Activated T-helper 17 cell treated with anti-CD3 and anti-CD28 coated beads, Interleukin-2, amount 50 U/mL, for 72 hours (primary cell): Measurements from ENCODE around the gene ITGA8. TPM values are rescaled to one million over a fixed set of nuclear protein-coding genes. Genes with fewer than 3 reads are reported as not detected.

ENCODE experiments used
- ATAC-seq: fragments of 150-1000 bp; cut with Tn5 transposase; replicated peaks from 2 replicates; pipeline ENCODE4 v1.10.0; 2021; ENCODE audit warnings: mild to moderate bottlenecking, moderate library complexity
- H3K27ac Mint-ChIP-seq: one replicate; pipeline ENCODE4 v1.8.0; 2022; ENCODE audit warnings: mixed read lengths
- H3K27me3 Mint-ChIP-seq: one replicate; pipeline ENCODE4 v1.8.0; 2022; ENCODE audit warnings: mixed read lengths
- H3K36me3 Mint-ChIP-seq: one replicate; pipeline ENCODE4 v1.8.0; 2022; ENCODE audit warnings: low read depth, mild to moderate bottlenecking, mixed read lengths
- H3K4me1 Mint-ChIP-seq: one replicate; pipeline ENCODE4 v1.8.0; 2022; ENCODE audit warnings: mixed read lengths
- H3K4me3 Mint-ChIP-seq: one replicate; pipeline ENCODE4 v1.8.0; 2022; ENCODE audit warnings: mild to moderate bottlenecking, mixed read lengths
- H3K9me3 Mint-ChIP-seq: one replicate; pipeline ENCODE4 v1.8.0; 2022; ENCODE audit warnings: mixed read lengths
- total RNA-seq, 2 donors: library from RNA; stranded (reverse); gene quantifications; one replicate each; pipeline ENCODE4 v1.2.3, GENCODE V29; 2022

Gene ITGA8
- total RNA-seq, 2 donors from 2014 or later = not detected

GRCh38 chr10:15521328-15521903, 198.3 kb downstream of the ITGA8 start:
- Mint-ChIP-seq H3K27me3 (peaks cover 17% of the 10 kb centered on the region), H3K4me1 (no peaks in the 10 kb centered on the region), H3K4me3 (no peak overlapping the region), H3K36me3 (no peaks in the 10 kb centered on the region), H3K9me3 (no peaks in the 10 kb centered on the region), H3K27ac (no peak overlapping the region)
- ATAC-seq = no peak

GRCh38 chr10:15518250-15518649, 201.5 kb downstream of the ITGA8 start:
- no peaks in the 10 kb centered on the region for H3K4me1 Mint-ChIP-seq
- no peak for ATAC-seq
- H3K27me3 Mint-ChIP-seq = peaks cover 10% of the 10 kb centered on the region
- no peaks in the 10 kb centered on the region for H3K9me3 Mint-ChIP-seq
- H3K4me3 Mint-ChIP-seq = no peak overlapping the region
- no peak overlapping the region for H3K27ac Mint-ChIP-seq
- no peaks in the 10 kb centered on the region for H3K36me3 Mint-ChIP-seq

- no peaks in the 10 kb centered on the region for H3K4me1 Mint-ChIP-seq
- no peak overlapping the region for H3K27ac Mint-ChIP-seq
- H3K27me3 Mint-ChIP-seq = peaks cover 11% of the 10 kb centered on the region
- H3K36me3 Mint-ChIP-seq = no peaks in the 10 kb centered on the region
- no peaks in the 10 kb centered on the region for H3K9me3 Mint-ChIP-seq
- ATAC-seq = peak; percentile 18
- no peak overlapping the region for H3K4me3 Mint-ChIP-seq
Observed at GRCh38 chr10:15516256-15517085, 203.3 kb downstream of the ITGA8 start.

GRCh38 chr10:15515202-15515601, 204.5 kb downstream of the ITGA8 start:
- H3K36me3 Mint-ChIP-seq = no peaks in the 10 kb centered on the region
- no peaks in the 10 kb centered on the region for H3K4me1 Mint-ChIP-seq
- no peaks in the 10 kb centered on the region for H3K9me3 Mint-ChIP-seq
- peaks cover 11% of the 10 kb centered on the region for H3K27me3 Mint-ChIP-seq
- H3K27ac Mint-ChIP-seq = no peak overlapping the region
- no peak overlapping the region for H3K4me3 Mint-ChIP-seq
- no peak for ATAC-seq

GRCh38 chr10:15510963-15511362, 208.8 kb downstream of the ITGA8 start:
- H3K27ac Mint-ChIP-seq = no peak overlapping the region
- H3K27me3 Mint-ChIP-seq = peaks cover 31% of the 10 kb centered on the region
- H3K4me1 Mint-ChIP-seq = no peaks in the 10 kb centered on the region
- ATAC-seq = no peak
- no peaks in the 10 kb centered on the region for H3K9me3 Mint-ChIP-seq
- H3K36me3 Mint-ChIP-seq = no peaks in the 10 kb centered on the region
- no peak overlapping the region for H3K4me3 Mint-ChIP-seq

- Mint-ChIP-seq H3K36me3 (no peaks in the 10 kb centered on the region), H3K4me1 (no peaks in the 10 kb centered on the region), H3K27me3 (peaks cover 49% of the 10 kb centered on the region), H3K4me3 (no peak overlapping the region), H3K27ac (no peak overlapping the region), H3K9me3 (no peaks in the 10 kb centered on the region)
- ATAC-seq = no peak
Observed at GRCh38 chr10:15505329-15505728, 214.4 kb downstream of the ITGA8 start.

- Mint-ChIP-seq H3K4me3 (no peak overlapping the region), H3K4me1 (no peaks in the 10 kb centered on the region), H3K27ac (no peak overlapping the region), H3K36me3 (no peaks in the 10 kb centered on the region), H3K9me3 (no peaks in the 10 kb centered on the region), H3K27me3 (peaks cover 43% of the 10 kb centered on the region)
- peak; percentile 46 for ATAC-seq
Observed at GRCh38 chr10:15504101-15504840, 215.5 kb downstream of the ITGA8 start.

- Mint-ChIP-seq H3K27ac (no peak overlapping the region), H3K36me3 (no peaks in the 10 kb centered on the region), H3K4me3 (no peak overlapping the region), H3K4me1 (no peaks in the 10 kb centered on the region), H3K27me3 (peaks cover 13% of the 10 kb centered on the region), H3K9me3 (no peaks in the 10 kb centered on the region)
- no peak for ATAC-seq
Observed at GRCh38 chr10:15494850-15495506, 224.7 kb downstream of the ITGA8 start.

GRCh38 chr10:15491856-15492642, 227.7 kb downstream of the ITGA8 start:
- H3K27ac Mint-ChIP-seq = no peak overlapping the region
- no peak overlapping the region for H3K4me3 Mint-ChIP-seq
- H3K9me3 Mint-ChIP-seq = no peaks in the 10 kb centered on the region
- H3K27me3 Mint-ChIP-seq = peaks cover 21% of the 10 kb centered on the region
- ATAC-seq = no peak
- H3K4me1 Mint-ChIP-seq = no peaks in the 10 kb centered on the region
- H3K36me3 Mint-ChIP-seq = no peaks in the 10 kb centered on the region

GRCh38 chr10:15489431-15489830, 230.3 kb downstream of the ITGA8 start:
- Mint-ChIP-seq H3K27ac (no peak overlapping the region), H3K9me3 (no peaks in the 10 kb centered on the region), H3K27me3 (peaks cover 23% of the 10 kb centered on the region), H3K4me3 (no peak overlapping the region), H3K36me3 (no peaks in the 10 kb centered on the region), H3K4me1 (no peaks in the 10 kb centered on the region)
- ATAC-seq = no peak

- ATAC-seq = no peak
- H3K4me3 Mint-ChIP-seq = no peak overlapping the region
- no peaks in the 10 kb centered on the region for H3K4me1 Mint-ChIP-seq
- H3K27me3 Mint-ChIP-seq = peaks cover 28% of the 10 kb centered on the region
- H3K36me3 Mint-ChIP-seq = no peaks in the 10 kb centered on the region
- no peaks in the 10 kb centered on the region for H3K9me3 Mint-ChIP-seq
- no peak overlapping the region for H3K27ac Mint-ChIP-seq
Observed at GRCh38 chr10:15487376-15487775, 232.3 kb downstream of the ITGA8 start.

GRCh38 chr10:15486404-15486803, 233.3 kb downstream of the ITGA8 start:
- ATAC-seq = no peak
- Mint-ChIP-seq H3K4me3 (no peak overlapping the region), H3K36me3 (no peaks in the 10 kb centered on the region), H3K9me3 (no peaks in the 10 kb centered on the region), H3K27ac (no peak overlapping the region), H3K4me1 (no peaks in the 10 kb centered on the region), H3K27me3 (peaks cover 29% of the 10 kb centered on the region)

GRCh38 chr10:15485684-15486316, 233.9 kb downstream of the ITGA8 start:
- no peak for ATAC-seq
- peaks cover 28% of the 10 kb centered on the region for H3K27me3 Mint-ChIP-seq
- H3K4me3 Mint-ChIP-seq = no peak overlapping the region
- H3K4me1 Mint-ChIP-seq = no peaks in the 10 kb centered on the region
- H3K36me3 Mint-ChIP-seq = no peaks in the 10 kb centered on the region
- H3K27ac Mint-ChIP-seq = no peak overlapping the region
- no peaks in the 10 kb centered on the region for H3K9me3 Mint-ChIP-seq
